Measurements from ENCODE around the gene FAM170B.

The FAM170B gene

GRCh38 chr10:49173853-49174252, 40.0 kb upstream of the FAM170B start:
- CTCF ChIA-PET: interaction anchor here (0.6 kb wide), 1 partner anchor 62 kb away, joined by 3 read pairs; no protein-coding TSS in a partner anchor
- no peak for DNase-seq (ENCODE audit: low spot score)
- POLR2A ChIA-PET (ENCODE audit: low non-redundant PET): no interaction called here
- H3K27ac ChIP-seq: no peak overlapping the region
- TF ChIP-seq CTCF (conservative IDR thresholded peaks at IDR 0.05; ENCODE audit: low read depth): no peak

- CTCF ChIA-PET: interaction anchor here (0.6 kb wide), 3 partner anchors 63 to 192 kb away, joined by 3 to 5 read pairs (median 3); no protein-coding TSS in a partner anchor
- POLR2A ChIA-PET (ENCODE audit: low non-redundant PET): no interaction called here
Measured at GRCh38 chr10:49173201-49173772, 39.5 kb upstream of the FAM170B start.

GRCh38 chr10:49172777-49173132, 38.9 kb upstream of the FAM170B start:
- no peak for TF ChIP-seq CTCF (conservative IDR thresholded peaks at IDR 0.05; ENCODE audit: low read depth)
- ChIA-PET POLR2A (ENCODE audit: low non-redundant PET) (no interaction called here), CTCF (interaction anchor here (0.6 to 1.2 kb wide), 3 partner anchors 11 to 191 kb away, joined by 3 to 5 read pairs (median 3); no protein-coding TSS in a partner anchor)
- H3K27ac ChIP-seq: no peak overlapping the region
- no peak for DNase-seq (ENCODE audit: low spot score)

More at GRCh38 chr10:49173201-49173772, 39.5 kb upstream of the FAM170B start:
- TF ChIP-seq CTCF (conservative IDR thresholded peaks at IDR 0.05; ENCODE audit: low read depth): no peak
- no peak overlapping the region for H3K27ac ChIP-seq
- DNase-seq (ENCODE audit: low spot score): no peak

GRCh38 chr10:49172061-49172776, 38.4 kb upstream of the FAM170B start:
- ChIA-PET POLR2A (ENCODE audit: low non-redundant PET) (no interaction called here), CTCF (interaction anchor here (0.6 to 1.2 kb wide), 3 partner anchors 10 to 239 kb away, joined by 3 read pairs; no protein-coding TSS in a partner anchor)
- DNase-seq (ENCODE audit: low spot score): no peak

GRCh38 chr10:49171326-49172060, 37.7 kb upstream of the FAM170B start:
- no peak overlapping the region for H3K27ac ChIP-seq
- DNase-seq (ENCODE audit: low spot score): no peak
- CTCF ChIA-PET: interaction anchor here (0.6 to 1.2 kb wide), 2 partner anchors 10 to 240 kb away, joined by 3 read pairs; no protein-coding TSS in a partner anchor
- TF ChIP-seq CTCF (conservative IDR thresholded peaks at IDR 0.05; ENCODE audit: low read depth): no peak
- POLR2A ChIA-PET (ENCODE audit: low non-redundant PET): no interaction called here

More at GRCh38 chr10:49172061-49172776, 38.4 kb upstream of the FAM170B start:
- TF ChIP-seq CTCF (conservative IDR thresholded peaks at IDR 0.05; ENCODE audit: low read depth): no peak
- H3K27ac ChIP-seq: no peak overlapping the region

- DNase-seq (ENCODE audit: low spot score): no peak
- no peak overlapping the region for H3K27ac ChIP-seq
- ChIA-PET POLR2A (ENCODE audit: low non-redundant PET) (no interaction called here), CTCF (no interaction called here)
- TF ChIP-seq CTCF (conservative IDR thresholded peaks at IDR 0.05; ENCODE audit: low read depth): no peak
Measured at GRCh38 chr10:49170632-49171325, 37.0 kb upstream of the FAM170B start.

Measured in RWPE1 (cell line).